Osteoblast (primary cell): ENCODE measurements around the gene LRATD1. TPM values are rescaled to one million over a fixed set of nuclear protein-coding genes. Genes with fewer than 3 reads are reported as not detected.

Source experiments
- DNase-seq: peaks from one replicate; pipeline ENCODE4 v3.0.0; 2011; ENCODE audit warnings: low spot score, mixed read lengths; ENCODE audit not compliant: insufficient read length; ENCODE audit errors: missing footprints
- H2AFZ ChIP-seq: 2 replicates; pipeline ENCODE4 v1.6.0; 2011; ENCODE audit warnings: mild to moderate bottlenecking, low read length
- H3K27ac ChIP-seq: 2 replicates; pipeline ENCODE4 v1.5.1; 2011; ENCODE audit warnings: mild to moderate bottlenecking, low read depth, low read length, moderate library complexity
- H3K27me3 ChIP-seq: 2 replicates; pipeline ENCODE4 v1.6.0; 2012; ENCODE audit warnings: mild to moderate bottlenecking, control low read depth, inconsistent platforms, low read length, moderate library complexity; ENCODE audit not compliant: insufficient read depth
- H3K36me3 ChIP-seq: 2 replicates; pipeline ENCODE4 v1.5.1; 2011; ENCODE audit warnings: mild to moderate bottlenecking, low read length, control low read depth, moderate library complexity; ENCODE audit not compliant: insufficient read depth
- H3K4me1 ChIP-seq: 2 replicates; pipeline ENCODE4 v1.5.1; 2011; ENCODE audit warnings: mild to moderate bottlenecking, low read length, control low read depth, moderate library complexity; ENCODE audit not compliant: insufficient read depth
- H3K4me2 ChIP-seq: 2 replicates; pipeline ENCODE4 v1.6.0; 2011; ENCODE audit warnings: mild to moderate bottlenecking, low read length; ENCODE audit not compliant: insufficient read depth
- H3K4me3 ChIP-seq: fragments of 200-600 bp; sonication (generic); 3 replicates; pipeline ENCODE4 v1.5.1; 2012; ENCODE audit warnings: mild to moderate bottlenecking, low read length, inconsistent platforms; ENCODE audit not compliant: insufficient read depth
- H3K79me2 ChIP-seq: 2 replicates; pipeline ENCODE4 v1.6.0; 2012; ENCODE audit warnings: mild to moderate bottlenecking, low read length, control low read depth, inconsistent platforms; ENCODE audit not compliant: insufficient read depth
- H3K9me3 ChIP-seq: 2 replicates; pipeline ENCODE4 v1.5.1; 2011; ENCODE audit warnings: low read depth, low read length, control low read depth
- H4K20me1 ChIP-seq: 2 replicates; pipeline ENCODE4 v1.6.0; 2012; ENCODE audit warnings: mild to moderate bottlenecking, low read length, control low read depth; ENCODE audit not compliant: insufficient read depth
- total RNA-seq: library from RNA; depleted of rRNA; stranded (reverse); fragments of >200 nt; gene quantifications from 2 replicates; pipeline ENCODE4 v1.2.3, GENCODE V29; 2012
- TF ChIP-seq, protein P1 (sequence below): IDR thresholded peaks from 2 replicates; pipeline ENCODE4 v1.5.1; 2011; ENCODE audit warnings: mild to moderate bottlenecking, low read depth, low read length, moderate library complexity; ENCODE audit errors: extremely low read depth

Gene LRATD1
- total RNA-seq, 1 donor, result 5.8 TPM

DNA sequence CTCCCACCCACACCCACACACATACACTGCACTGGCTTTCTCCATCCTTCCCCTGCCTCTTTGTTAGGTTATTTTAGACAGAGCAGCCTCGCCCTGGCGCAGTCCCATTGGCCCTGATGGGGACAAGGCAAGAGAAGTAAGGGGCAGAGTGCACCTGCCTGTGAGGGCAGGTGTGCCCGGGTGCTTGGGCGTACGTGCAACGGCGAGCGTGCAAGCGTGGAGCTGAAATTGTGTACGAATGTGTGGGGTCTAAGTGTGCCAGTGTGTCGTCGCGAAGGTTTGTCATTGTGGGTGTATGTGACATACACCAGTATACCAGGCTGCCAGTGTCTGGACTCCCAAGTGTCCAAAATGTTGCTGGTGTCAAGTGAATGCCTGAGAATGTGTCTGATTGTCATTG is 544 bp downstream of the LRATD1 start:
- peaks cover 54% of the 10 kb centered on the region for H3K27me3 ChIP-seq
- H3K79me2 ChIP-seq, result no peaks in the 10 kb centered on the region
- TF ChIP-seq, protein P1, sequence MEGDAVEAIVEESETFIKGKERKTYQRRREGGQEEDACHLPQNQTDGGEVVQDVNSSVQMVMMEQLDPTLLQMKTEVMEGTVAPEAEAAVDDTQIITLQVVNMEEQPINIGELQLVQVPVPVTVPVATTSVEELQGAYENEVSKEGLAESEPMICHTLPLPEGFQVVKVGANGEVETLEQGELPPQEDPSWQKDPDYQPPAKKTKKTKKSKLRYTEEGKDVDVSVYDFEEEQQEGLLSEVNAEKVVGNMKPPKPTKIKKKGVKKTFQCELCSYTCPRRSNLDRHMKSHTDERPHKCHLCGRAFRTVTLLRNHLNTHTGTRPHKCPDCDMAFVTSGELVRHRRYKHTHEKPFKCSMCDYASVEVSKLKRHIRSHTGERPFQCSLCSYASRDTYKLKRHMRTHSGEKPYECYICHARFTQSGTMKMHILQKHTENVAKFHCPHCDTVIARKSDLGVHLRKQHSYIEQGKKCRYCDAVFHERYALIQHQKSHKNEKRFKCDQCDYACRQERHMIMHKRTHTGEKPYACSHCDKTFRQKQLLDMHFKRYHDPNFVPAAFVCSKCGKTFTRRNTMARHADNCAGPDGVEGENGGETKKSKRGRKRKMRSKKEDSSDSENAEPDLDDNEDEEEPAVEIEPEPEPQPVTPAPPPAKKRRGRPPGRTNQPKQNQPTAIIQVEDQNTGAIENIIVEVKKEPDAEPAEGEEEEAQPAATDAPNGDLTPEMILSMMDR, result no peak
- H3K27ac ChIP-seq, result no peak overlapping the region
- H4K20me1 ChIP-seq, result no peaks in the 10 kb centered on the region
- no peaks in the 10 kb centered on the region for H3K9me3 ChIP-seq
- peak overlapping the region; percentile 48 for H3K4me2 ChIP-seq
- H3K4me1 ChIP-seq, result peaks cover 8% of the 10 kb centered on the region
- H3K36me3 ChIP-seq, result no peaks in the 10 kb centered on the region
- no peak overlapping the region for H2AFZ ChIP-seq
- DNase-seq, result peak; percentile 72
- no peak overlapping the region for H3K4me3 ChIP-seq

DNA sequence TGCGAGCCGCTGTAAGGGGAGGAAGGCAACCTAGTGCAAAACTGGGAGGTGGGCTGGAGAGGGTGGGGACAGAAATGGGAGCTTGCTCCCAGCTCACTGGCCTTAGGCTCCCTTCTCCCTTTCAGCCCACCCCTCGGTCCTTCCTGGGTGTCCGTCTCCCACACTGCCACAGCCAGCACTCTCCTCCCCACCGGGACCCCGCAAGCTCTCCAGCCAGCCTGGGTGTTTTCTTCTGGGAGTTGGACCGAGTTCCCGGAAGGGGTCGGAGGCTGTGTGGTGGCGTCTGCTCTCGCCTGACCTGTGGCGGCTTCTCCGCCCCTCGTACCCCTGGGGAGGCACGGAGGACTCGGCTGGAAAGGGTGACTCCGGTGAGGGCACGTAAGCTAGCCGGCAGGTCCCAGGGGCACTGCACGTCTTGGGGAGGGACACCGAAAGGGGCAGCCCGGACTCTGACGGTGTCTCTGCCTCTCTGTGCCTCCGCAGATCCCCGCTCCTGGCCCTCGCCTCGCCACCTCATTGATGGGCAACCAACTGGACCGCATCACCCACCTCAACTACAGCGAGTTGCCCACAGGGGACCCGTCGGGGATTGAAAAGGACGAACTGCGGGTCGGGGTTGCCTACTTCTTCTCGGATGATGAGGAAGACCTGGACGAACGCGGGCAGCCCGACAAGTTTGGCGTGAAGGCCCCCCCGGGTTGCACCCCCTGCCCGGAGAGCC is 1.1 kb downstream of the LRATD1 start:
- Histone ChIP-seq H3K4me1 (peaks cover 8% of the 10 kb centered on the region), H2AFZ (no peak overlapping the region), H3K9me3 (no peaks in the 10 kb centered on the region), H3K79me2 (no peaks in the 10 kb centered on the region), H3K27ac (no peak overlapping the region), H4K20me1 (no peaks in the 10 kb centered on the region), H3K27me3 (peaks cover 54% of the 10 kb centered on the region), H3K4me3 (no peak overlapping the region), H3K4me2 (peak overlapping the region; percentile 82), H3K36me3 (no peaks in the 10 kb centered on the region)
- TF ChIP-seq, protein P1, result no peak
- DNase-seq, result peak; percentile 69

DNA sequence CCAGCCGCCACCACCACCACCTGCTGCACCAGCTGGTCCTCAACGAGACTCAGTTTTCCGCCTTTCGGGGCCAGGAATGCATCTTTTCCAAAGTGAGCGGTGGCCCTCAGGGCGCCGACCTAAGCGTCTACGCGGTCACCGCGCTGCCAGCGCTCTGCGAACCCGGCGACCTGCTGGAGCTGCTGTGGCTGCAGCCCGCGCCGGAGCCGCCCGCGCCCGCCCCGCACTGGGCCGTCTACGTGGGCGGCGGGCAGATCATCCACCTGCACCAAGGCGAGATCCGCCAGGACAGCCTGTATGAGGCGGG is 1.6 kb downstream of the LRATD1 start:
- Histone ChIP-seq H3K79me2 (no peaks in the 10 kb centered on the region), H3K27me3 (peaks cover 54% of the 10 kb centered on the region), H3K36me3 (no peaks in the 10 kb centered on the region), H3K4me1 (peaks cover 8% of the 10 kb centered on the region), H3K4me3 (peak overlapping the region; percentile 67), H2AFZ (peak overlapping the region; percentile 84), H4K20me1 (no peaks in the 10 kb centered on the region), H3K9me3 (no peaks in the 10 kb centered on the region), H3K4me2 (peak overlapping the region; percentile 82), H3K27ac (no peak overlapping the region)
- TF ChIP-seq, protein P1, result no peak
- DNase-seq, result no peak

- no peaks in the 10 kb centered on the region for H3K36me3 ChIP-seq
- peaks cover 8% of the 10 kb centered on the region for H3K4me1 ChIP-seq
- no peak overlapping the region for H3K27ac ChIP-seq
- DNase-seq, result peak; percentile 98
- peak overlapping the region; percentile 82 for H3K4me2 ChIP-seq
- H4K20me1 ChIP-seq, result no peaks in the 10 kb centered on the region
- peaks cover 54% of the 10 kb centered on the region for H3K27me3 ChIP-seq
- TF ChIP-seq, protein P1, result peak; percentile 48
- peak overlapping the region; percentile 67 for H3K4me3 ChIP-seq
- no peaks in the 10 kb centered on the region for H3K9me3 ChIP-seq
- H3K79me2 ChIP-seq, result no peaks in the 10 kb centered on the region
- H2AFZ ChIP-seq, result peak overlapping the region; percentile 84
Measured at GRCh38 chr2:14634489-14635390, 2.2 kb downstream of the LRATD1 start.
